Retinal pigment epithelial cell (primary cell): ENCODE results near the gene CACNA2D3.

Source experiments
- DNase-seq: peaks from one replicate; pipeline ENCODE4 v3.0.0-alpha.2; 2010; ENCODE audit warnings: low read depth
- H3K4me3 ChIP-seq: 2 replicates; pipeline ENCODE4 v1.5.1; 2011; ENCODE audit warnings: mild to moderate bottlenecking, low read length, control low read depth, moderate library complexity
- TF ChIP-seq, protein P1 (sequence below): conservative IDR thresholded peaks from 2 replicates; pipeline ENCODE4 v1.5.1; 2011; ENCODE audit warnings: low read depth, low read length, control low read depth, inconsistent platforms

Gene CACNA2D3

DNA sequence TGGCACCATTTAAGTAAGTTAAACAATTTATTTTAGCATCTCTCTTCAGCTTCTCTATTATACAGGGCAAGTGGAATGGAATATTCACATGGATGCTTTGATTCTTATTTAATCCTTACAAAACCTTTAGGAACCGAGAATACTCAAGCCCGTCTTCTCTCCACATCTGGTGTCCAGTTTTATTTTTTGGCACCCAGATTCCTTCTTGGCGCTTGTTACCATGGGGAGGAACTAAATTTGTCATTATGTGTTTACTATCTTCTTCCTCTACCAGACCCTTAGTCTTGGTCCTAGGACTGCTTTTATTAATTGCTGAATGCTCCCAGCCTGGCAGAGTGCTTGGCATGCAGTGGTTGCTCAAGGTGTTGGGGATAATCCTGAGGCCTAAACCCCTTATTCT, 138.8 kb downstream of the CACNA2D3 start:
- DNase-seq, result no peak
- TF ChIP-seq, protein P1, sequence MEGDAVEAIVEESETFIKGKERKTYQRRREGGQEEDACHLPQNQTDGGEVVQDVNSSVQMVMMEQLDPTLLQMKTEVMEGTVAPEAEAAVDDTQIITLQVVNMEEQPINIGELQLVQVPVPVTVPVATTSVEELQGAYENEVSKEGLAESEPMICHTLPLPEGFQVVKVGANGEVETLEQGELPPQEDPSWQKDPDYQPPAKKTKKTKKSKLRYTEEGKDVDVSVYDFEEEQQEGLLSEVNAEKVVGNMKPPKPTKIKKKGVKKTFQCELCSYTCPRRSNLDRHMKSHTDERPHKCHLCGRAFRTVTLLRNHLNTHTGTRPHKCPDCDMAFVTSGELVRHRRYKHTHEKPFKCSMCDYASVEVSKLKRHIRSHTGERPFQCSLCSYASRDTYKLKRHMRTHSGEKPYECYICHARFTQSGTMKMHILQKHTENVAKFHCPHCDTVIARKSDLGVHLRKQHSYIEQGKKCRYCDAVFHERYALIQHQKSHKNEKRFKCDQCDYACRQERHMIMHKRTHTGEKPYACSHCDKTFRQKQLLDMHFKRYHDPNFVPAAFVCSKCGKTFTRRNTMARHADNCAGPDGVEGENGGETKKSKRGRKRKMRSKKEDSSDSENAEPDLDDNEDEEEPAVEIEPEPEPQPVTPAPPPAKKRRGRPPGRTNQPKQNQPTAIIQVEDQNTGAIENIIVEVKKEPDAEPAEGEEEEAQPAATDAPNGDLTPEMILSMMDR, result no peak
- no peak overlapping the region for H3K4me3 ChIP-seq

DNA sequence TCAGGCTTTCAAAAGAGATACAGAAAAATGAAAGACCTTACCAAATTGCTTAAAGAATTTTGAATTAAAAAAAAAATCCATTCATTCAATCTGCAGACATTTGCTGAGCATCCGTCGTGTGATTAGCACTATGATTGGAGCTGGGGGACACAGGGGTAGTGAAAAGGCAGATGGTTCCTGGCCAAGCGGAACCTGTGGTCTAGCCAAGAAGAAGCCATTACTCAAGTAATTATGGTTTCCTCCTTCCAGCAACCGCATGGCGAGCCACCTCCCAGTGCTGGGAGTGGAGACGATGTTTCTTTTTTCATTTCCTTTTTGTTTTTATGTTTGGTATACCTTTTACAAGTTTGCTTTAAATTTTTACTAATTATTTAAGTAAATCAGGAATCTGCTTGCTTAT, 140.2 kb downstream of the CACNA2D3 start:
- H3K4me3 ChIP-seq, result no peak overlapping the region
- DNase-seq, result no peak
- TF ChIP-seq, protein P1, result no peak

- no peak for DNase-seq
- TF ChIP-seq, protein P1, result no peak
- H3K4me3 ChIP-seq, result no peak overlapping the region
Measured at GRCh38 chr3:54262946-54263345, 140.6 kb downstream of the CACNA2D3 start.

DNA sequence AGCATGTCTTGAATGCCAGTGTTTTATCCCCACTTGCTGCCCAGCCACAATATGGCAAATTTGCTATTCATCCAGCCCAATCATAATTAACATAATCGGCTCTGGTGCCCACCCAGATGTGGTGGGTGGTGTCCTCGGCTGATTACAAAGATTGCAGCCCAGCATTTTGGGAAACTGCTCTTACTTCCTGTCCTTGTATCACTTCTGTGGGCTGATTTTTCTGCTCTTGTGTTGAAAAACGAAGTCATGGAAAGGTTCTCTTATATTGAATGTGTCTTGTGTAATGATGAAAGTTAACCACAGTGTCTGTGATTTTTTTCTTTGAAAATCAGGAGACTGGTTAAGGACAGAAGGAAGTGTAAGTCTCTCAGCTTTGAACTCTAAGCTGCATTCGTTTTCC, 141.7 kb downstream of the CACNA2D3 start:
- TF ChIP-seq, protein P1, result no peak
- DNase-seq, result no peak

DNA sequence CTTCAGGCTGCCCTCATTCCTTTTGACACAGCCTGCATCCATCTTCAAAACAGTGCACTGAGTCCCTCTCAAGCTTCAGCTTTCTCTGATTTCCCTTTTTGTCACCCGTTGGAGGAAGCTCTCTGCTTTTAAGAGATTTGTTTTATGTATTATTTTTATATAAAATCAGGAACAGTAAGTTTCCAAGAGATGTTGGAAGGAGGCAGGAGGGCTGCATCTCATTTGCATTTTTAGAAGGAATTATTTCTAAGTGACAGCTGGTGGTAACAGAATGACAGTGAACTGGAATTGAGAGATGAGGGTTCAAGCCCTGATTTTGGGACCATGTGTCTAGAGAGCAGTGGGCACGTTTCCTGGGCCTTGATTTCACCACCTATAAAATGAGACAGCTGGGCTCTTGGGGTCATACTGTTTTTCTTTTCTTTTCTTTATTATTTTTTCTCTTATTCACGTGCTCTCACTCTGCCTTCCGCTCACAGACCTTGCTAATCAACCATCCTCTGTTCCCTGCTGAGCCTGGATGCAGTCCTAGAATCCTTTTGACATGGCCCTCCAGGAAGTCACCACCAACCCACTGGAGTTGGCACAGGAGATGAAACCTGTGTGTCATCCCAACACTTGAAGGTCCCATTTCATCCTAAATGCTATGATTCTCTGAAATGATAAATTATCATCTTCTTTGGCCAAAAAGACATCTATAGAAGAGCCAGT, 148.6 kb downstream of the CACNA2D3 start:
- TF ChIP-seq, protein P1, result no peak
- no peak overlapping the region for H3K4me3 ChIP-seq
- no peak for DNase-seq

More for the DNA sequence above, 141.7 kb downstream of the CACNA2D3 start:
- no peak overlapping the region for H3K4me3 ChIP-seq

DNA sequence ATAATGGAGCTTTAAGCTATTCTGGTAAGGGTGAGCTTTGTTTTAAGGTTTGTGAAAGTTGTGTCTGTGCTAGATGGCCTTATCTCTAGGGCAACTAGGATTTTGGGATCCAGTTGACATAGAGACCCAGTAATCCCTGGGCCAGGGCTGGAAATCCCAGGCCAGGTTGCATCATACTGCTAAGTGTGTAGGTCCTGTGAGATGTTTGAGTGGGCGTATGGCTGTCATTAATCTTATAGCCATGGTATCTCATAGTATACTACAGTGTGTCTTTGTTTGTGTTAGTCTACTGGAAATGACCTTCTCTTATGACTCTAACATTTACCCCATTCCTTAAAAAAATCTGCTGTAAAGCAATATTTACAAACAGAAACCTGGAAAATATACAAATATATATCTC, 151.4 kb downstream of the CACNA2D3 start:
- TF ChIP-seq, protein P1, result no peak
- H3K4me3 ChIP-seq, result no peak overlapping the region
- DNase-seq, result no peak

GRCh38 chr3:54274607-54275006, 152.3 kb downstream of the CACNA2D3 start:
- DNase-seq, result no peak
- H3K4me3 ChIP-seq, result no peak overlapping the region
- TF ChIP-seq, protein P1, result no peak
